ENCODE data around the gene CHD6. TPM values are rescaled to one million over a fixed set of nuclear protein-coding genes. Genes with fewer than 3 reads are reported as not detected.

The CHD6 gene
- total and polyA plus RNA-seq, 2 donors = 11.8 to 45.7 TPM

DNA sequence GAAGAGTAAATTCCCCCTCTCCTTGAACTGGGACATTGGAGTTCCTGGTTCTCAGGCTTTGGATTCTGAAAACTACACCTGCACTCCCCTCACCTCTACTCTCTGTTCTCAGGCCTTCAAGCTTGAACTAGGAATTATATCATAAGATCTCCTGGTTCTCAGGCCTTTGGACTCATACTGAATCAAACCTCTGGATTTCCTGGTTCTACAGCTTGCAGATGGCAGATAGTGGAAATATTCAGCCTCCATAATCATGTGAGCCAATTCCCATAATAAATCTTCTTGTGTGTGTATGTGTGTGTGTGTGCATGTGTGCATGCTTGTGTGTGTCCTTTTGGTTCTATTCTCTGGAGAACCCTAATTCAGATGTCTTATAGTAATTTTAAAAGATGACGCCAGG lies 12.7 kb upstream of the CHD6 start:
- Histone ChIP-seq H3K4me1 (ENCODE audit: control insufficient read depth in 2 of 2, insufficient read depth in 2 of 2, low read length in 2 of 2) (no peaks in the 10 kb centered on the region), H3K9me3 (ENCODE audit: control insufficient read depth in 2 of 2, insufficient read depth in 1 of 2, low read length in 1 of 2) (no peaks in the 10 kb centered on the region), H3K36me3 (ENCODE audit: control insufficient read depth in 2 of 2, insufficient read depth in 2 of 2, low read length in 1 of 2) (no peaks in the 10 kb centered on the region), H3K27me3 (ENCODE audit: control insufficient read depth in 2 of 2, insufficient read depth in 1 of 2, low read length in 1 of 2) (no peaks in the 10 kb centered on the region), H3K27ac (ENCODE audit: low read depth in 1 of 2, low read length in 1 of 2) (no peak overlapping the region), H3K4me3 (ENCODE audit: low read length in 2 of 2) (no peak overlapping the region)
- DNase-seq (ENCODE audit: low read depth in 6 of 9, low spot score in 9 of 9) = no peak
- 100% methylated on average over 1 of the region's 1 CpG for WGBS

DNA sequence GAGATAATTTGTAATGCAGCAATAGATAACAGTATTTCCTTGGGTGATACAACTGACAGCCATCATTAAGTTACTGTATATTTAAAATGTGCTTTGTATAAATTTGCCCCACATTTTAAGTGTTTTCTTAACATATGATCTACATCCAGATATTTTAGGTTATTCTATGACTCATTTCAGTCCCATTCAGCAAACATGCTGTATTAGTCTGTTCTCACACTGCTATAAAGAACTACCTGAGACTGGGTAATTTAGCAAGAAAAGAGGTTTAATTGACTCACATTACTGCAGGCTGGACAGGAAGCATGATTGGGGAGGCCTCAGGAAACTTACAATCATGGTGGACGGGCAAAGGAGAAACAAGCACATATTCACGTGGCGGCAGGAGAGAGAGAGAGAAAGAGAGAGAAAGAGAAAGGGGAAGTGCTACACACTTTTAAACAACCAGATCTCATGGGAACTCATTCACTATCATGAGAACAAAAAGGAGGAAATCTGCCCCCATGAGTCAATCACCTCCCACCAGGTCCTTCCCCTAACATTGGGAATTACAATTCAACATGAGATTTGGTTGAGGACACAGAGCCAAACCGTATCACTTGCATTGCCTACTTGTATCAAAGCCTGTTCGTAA lies 9.6 kb upstream of the CHD6 start:
- H3K4me3 ChIP-seq (ENCODE audit: low read length in 2 of 2) = no peak overlapping the region
- H3K9me3 ChIP-seq (ENCODE audit: control insufficient read depth in 2 of 2, insufficient read depth in 1 of 2, low read length in 1 of 2) = no peaks in the 10 kb centered on the region
- H3K27me3 ChIP-seq (ENCODE audit: control insufficient read depth in 2 of 2, insufficient read depth in 1 of 2, low read length in 1 of 2) = no peaks in the 10 kb centered on the region
- no peaks in the 10 kb centered on the region for H3K4me1 ChIP-seq (ENCODE audit: control insufficient read depth in 2 of 2, insufficient read depth in 2 of 2, low read length in 2 of 2)
- 85% methylated on average over 5 of the region's 5 CpGs for WGBS
- no peak for DNase-seq (ENCODE audit: low read depth in 6 of 9, low spot score in 9 of 9)
- no peaks in the 10 kb centered on the region for H3K36me3 ChIP-seq (ENCODE audit: control insufficient read depth in 2 of 2, insufficient read depth in 2 of 2, low read length in 1 of 2)
- H3K27ac ChIP-seq (ENCODE audit: low read depth in 1 of 2, low read length in 1 of 2) = no peak overlapping the region

DNA sequence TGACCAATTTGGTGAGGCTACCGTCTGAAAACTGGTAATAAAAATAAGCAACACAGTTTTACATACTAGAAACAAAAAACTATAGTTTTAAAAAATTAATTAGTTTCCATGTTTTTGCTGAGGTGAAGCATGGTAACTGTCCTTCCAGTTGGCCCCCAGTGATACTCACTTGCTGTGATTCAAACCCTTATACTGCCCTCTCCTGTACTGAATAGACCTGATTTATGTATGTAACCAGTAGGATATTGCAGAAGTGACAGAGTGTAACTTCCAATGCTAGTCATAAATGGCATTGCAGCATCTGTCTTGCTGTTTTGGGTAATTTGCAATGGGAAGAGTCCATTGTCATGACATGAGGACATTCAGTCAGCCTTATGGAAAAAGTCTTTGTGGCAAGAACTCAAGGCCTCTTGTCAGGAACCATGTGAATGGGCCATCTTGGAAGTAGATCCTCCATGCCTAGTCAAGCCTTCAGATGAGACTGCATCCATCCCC lies 8.9 kb upstream of the CHD6 start:
- H3K27ac ChIP-seq (ENCODE audit: low read depth in 1 of 2, low read length in 1 of 2) = no peak overlapping the region
- 96% methylated on average over 1 of the region's 1 CpG for WGBS
- no peaks in the 10 kb centered on the region for H3K4me1 ChIP-seq (ENCODE audit: control insufficient read depth in 2 of 2, insufficient read depth in 2 of 2, low read length in 2 of 2)
- no peak overlapping the region for H3K4me3 ChIP-seq (ENCODE audit: low read length in 2 of 2)
- DNase-seq (ENCODE audit: low read depth in 6 of 9, low spot score in 9 of 9) = no peak
- peaks cover 0 to 2% of the 10 kb centered on the region in 2 donors for H3K27me3 ChIP-seq (ENCODE audit: control insufficient read depth in 2 of 2, insufficient read depth in 1 of 2, low read length in 1 of 2)
- no peaks in the 10 kb centered on the region for H3K9me3 ChIP-seq (ENCODE audit: control insufficient read depth in 2 of 2, insufficient read depth in 1 of 2, low read length in 1 of 2)
- H3K36me3 ChIP-seq (ENCODE audit: control insufficient read depth in 2 of 2, insufficient read depth in 2 of 2, low read length in 1 of 2) = no peaks in the 10 kb centered on the region

DNA sequence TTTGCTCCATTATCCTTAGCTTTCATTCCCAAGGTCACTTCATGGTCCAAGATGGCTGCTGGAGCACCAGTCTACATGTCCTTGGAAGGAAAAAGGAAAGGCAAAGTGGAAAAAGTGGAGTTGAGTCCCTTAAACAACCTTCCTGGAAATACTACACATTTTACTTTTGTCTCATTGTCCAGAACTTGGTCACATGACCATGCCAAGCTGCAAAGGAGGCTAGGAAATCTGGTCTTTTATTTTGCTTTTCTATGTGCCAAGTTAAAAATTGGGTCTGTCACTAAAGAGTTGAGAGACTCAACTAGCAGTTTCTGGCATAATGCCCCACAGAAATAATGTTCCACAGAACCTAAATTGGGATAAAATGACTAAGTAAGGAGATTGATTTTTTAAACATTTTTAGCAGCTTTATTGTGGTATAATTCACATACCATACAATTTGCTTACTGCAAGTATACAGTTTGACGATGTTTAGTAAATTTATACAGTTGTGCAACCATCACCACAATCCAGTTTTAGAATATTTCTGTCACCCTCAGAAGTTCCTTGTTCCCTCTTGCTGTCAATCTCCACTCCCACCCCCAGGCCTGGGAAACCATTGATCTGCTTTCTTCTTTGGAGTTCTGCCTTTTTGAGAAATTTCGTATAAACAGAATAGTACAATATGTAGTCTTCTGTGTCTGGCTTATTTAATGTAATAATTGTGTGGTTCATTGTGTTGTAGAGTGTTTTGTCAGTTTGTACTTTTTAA lies 5.6 kb upstream of the CHD6 start:
- no peak for DNase-seq (ENCODE audit: low read depth in 6 of 9, low spot score in 9 of 9)
- WGBS = 90% methylated on average over 2 of the region's 2 CpGs
- H3K27me3 ChIP-seq (ENCODE audit: control insufficient read depth in 2 of 2, insufficient read depth in 1 of 2, low read length in 1 of 2) = peaks cover 4 to 18% of the 10 kb centered on the region in 2 donors
- no peak overlapping the region for H3K27ac ChIP-seq (ENCODE audit: low read depth in 1 of 2, low read length in 1 of 2)
- H3K4me3 ChIP-seq (ENCODE audit: low read length in 2 of 2) = no peak overlapping the region
- H3K9me3 ChIP-seq (ENCODE audit: control insufficient read depth in 2 of 2, insufficient read depth in 1 of 2, low read length in 1 of 2) = no peaks in the 10 kb centered on the region
- no peaks in the 10 kb centered on the region for H3K36me3 ChIP-seq (ENCODE audit: control insufficient read depth in 2 of 2, insufficient read depth in 2 of 2, low read length in 1 of 2)
- H3K4me1 ChIP-seq (ENCODE audit: control insufficient read depth in 2 of 2, insufficient read depth in 2 of 2, low read length in 2 of 2) = peaks cover 3 to 14% of the 10 kb centered on the region in 2 donors

DNA sequence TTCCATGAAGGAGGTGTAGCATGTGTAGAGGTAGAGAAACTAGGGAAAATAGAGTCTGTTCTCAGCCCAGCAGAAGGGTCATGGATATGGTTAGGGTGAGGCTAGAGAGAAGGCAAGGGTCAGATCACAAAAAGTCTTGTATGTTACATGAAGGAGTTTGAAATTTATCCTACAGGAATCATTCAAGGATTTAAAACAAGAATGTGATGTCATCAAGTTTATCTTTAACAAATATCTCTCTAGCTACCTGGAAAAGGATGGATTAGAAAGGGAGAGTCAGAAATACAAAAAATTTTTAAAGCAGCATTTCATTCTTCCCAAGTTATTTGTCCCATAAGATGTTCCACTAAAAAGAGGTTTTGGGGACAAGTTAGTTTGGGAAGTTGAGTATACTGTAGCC lies 4.4 kb upstream of the CHD6 start:
- Histone ChIP-seq H3K4me3 (ENCODE audit: low read length in 2 of 2) (no peak overlapping the region), H3K27ac (ENCODE audit: low read depth in 1 of 2, low read length in 1 of 2) (peak overlapping the region in 1 of 2 donors; percentile 81), H3K36me3 (ENCODE audit: control insufficient read depth in 2 of 2, insufficient read depth in 2 of 2, low read length in 1 of 2) (no peaks in the 10 kb centered on the region), H3K27me3 (ENCODE audit: control insufficient read depth in 2 of 2, insufficient read depth in 1 of 2, low read length in 1 of 2) (peaks cover 4 to 20% of the 10 kb centered on the region in 2 donors), H3K4me1 (ENCODE audit: control insufficient read depth in 2 of 2, insufficient read depth in 2 of 2, low read length in 2 of 2) (peaks cover 4 to 16% of the 10 kb centered on the region in 2 donors), H3K9me3 (ENCODE audit: control insufficient read depth in 2 of 2, insufficient read depth in 1 of 2, low read length in 1 of 2) (no peaks in the 10 kb centered on the region)
- DNase-seq (ENCODE audit: low read depth in 6 of 9, low spot score in 9 of 9) = no peak

DNA sequence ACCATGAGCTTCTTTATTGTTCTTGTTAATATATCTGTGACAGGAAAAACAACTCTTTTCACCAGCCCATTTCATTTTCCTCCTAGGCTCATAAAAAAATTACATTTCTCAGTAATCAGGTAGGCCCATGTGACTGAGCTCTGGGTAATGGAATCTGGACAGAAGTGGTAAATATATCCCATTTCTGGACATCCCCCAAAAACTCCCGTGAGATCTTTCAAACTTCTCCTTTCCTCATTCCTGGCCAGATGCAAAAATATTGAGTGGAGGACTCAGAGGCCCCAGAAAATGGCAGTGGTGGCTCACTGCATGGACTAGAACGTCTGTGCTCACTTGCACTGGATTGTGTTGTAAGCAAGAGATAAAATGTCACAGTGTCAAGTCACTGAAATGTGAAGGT lies 3.8 kb upstream of the CHD6 start:
- Histone ChIP-seq H3K9me3 (ENCODE audit: control insufficient read depth in 2 of 2, insufficient read depth in 1 of 2, low read length in 1 of 2) (no peaks in the 10 kb centered on the region), H3K27me3 (ENCODE audit: control insufficient read depth in 2 of 2, insufficient read depth in 1 of 2, low read length in 1 of 2) (peaks cover 4 to 20% of the 10 kb centered on the region in 2 donors), H3K27ac (ENCODE audit: low read depth in 1 of 2, low read length in 1 of 2) (peak overlapping the region in 1 of 2 donors; percentile 81), H3K4me1 (ENCODE audit: control insufficient read depth in 2 of 2, insufficient read depth in 2 of 2, low read length in 2 of 2) (peaks cover 7 to 22% of the 10 kb centered on the region in 2 donors), H3K4me3 (ENCODE audit: low read length in 2 of 2) (no peak overlapping the region), H3K36me3 (ENCODE audit: control insufficient read depth in 2 of 2, insufficient read depth in 2 of 2, low read length in 1 of 2) (no peaks in the 10 kb centered on the region)
- 75% methylated on average over 2 of the region's 2 CpGs for WGBS
- DNase-seq (ENCODE audit: low read depth in 6 of 9, low spot score in 9 of 9) = no peak

- Histone ChIP-seq H3K4me1 (ENCODE audit: control insufficient read depth in 2 of 2, insufficient read depth in 2 of 2, low read length in 2 of 2) (peaks cover 12 to 22% of the 10 kb centered on the region in 2 donors), H3K9me3 (ENCODE audit: control insufficient read depth in 2 of 2, insufficient read depth in 1 of 2, low read length in 1 of 2) (no peaks in the 10 kb centered on the region), H3K27ac (ENCODE audit: low read depth in 1 of 2, low read length in 1 of 2) (peak overlapping the region in 1 of 2 donors; percentile 76), H3K4me3 (ENCODE audit: low read length in 2 of 2) (no peak overlapping the region), H3K27me3 (ENCODE audit: control insufficient read depth in 2 of 2, insufficient read depth in 1 of 2, low read length in 1 of 2) (peaks cover 4 to 20% of the 10 kb centered on the region in 2 donors), H3K36me3 (ENCODE audit: control insufficient read depth in 2 of 2, insufficient read depth in 2 of 2, low read length in 1 of 2) (no peaks in the 10 kb centered on the region)
- 90% methylated on average over 1 of the region's 1 CpG for WGBS
- no peak for DNase-seq (ENCODE audit: low read depth in 6 of 9, low spot score in 9 of 9)
Observed at GRCh38 chr20:41621421-41621820, 3.2 kb upstream of the CHD6 start.

DNA sequence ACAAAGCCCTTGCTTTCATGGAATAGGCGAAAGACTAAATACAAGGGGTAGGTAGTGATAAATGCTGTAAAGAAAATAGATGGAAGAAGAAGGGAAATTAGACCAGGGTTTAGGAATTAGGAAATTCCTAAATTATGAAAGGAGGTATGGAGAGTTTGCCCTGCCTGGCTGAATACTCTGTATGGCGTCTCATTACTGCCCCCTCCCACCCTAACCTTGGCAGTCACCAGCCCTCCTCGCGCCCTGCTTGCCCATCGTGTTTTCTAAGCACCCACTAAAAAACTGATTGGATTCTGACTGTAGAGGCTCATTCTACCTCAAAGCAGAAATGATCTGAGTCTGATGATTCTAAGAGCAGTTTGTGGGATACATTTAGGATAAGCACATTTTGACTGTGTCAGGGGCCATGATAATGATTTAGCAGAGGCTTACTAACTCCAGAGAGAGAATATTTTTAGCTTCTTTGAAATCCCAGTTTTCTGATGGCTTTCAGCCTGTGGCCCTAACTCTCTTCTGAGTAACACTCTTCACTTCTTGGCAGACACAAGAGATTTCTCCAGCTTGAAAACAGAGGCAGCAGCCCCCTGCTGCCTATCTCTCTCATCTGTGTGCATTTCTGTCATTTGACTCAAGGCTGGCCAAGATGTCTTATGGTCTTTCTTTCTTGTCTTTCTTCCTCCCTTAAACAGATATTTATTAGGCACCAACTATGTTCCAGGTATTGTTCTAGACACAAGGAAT lies 1.4 kb upstream of the CHD6 start:
- no peaks in the 10 kb centered on the region for H3K36me3 ChIP-seq (ENCODE audit: control insufficient read depth in 2 of 2, insufficient read depth in 2 of 2, low read length in 1 of 2)
- H3K27me3 ChIP-seq (ENCODE audit: control insufficient read depth in 2 of 2, insufficient read depth in 1 of 2, low read length in 1 of 2) = peaks cover 4 to 20% of the 10 kb centered on the region in 2 donors
- no peaks in the 10 kb centered on the region for H3K9me3 ChIP-seq (ENCODE audit: control insufficient read depth in 2 of 2, insufficient read depth in 1 of 2, low read length in 1 of 2)
- H3K4me1 ChIP-seq (ENCODE audit: control insufficient read depth in 2 of 2, insufficient read depth in 2 of 2, low read length in 2 of 2) = peaks cover 14 to 22% of the 10 kb centered on the region in 2 donors
- no peak overlapping the region for H3K4me3 ChIP-seq (ENCODE audit: low read length in 2 of 2)
- WGBS = 90% methylated on average over 5 of the region's 5 CpGs
- H3K27ac ChIP-seq (ENCODE audit: low read depth in 1 of 2, low read length in 1 of 2) = peak overlapping the region; percentile 27 to 37
- no peak for DNase-seq (ENCODE audit: low read depth in 6 of 9, low spot score in 9 of 9)

DNA sequence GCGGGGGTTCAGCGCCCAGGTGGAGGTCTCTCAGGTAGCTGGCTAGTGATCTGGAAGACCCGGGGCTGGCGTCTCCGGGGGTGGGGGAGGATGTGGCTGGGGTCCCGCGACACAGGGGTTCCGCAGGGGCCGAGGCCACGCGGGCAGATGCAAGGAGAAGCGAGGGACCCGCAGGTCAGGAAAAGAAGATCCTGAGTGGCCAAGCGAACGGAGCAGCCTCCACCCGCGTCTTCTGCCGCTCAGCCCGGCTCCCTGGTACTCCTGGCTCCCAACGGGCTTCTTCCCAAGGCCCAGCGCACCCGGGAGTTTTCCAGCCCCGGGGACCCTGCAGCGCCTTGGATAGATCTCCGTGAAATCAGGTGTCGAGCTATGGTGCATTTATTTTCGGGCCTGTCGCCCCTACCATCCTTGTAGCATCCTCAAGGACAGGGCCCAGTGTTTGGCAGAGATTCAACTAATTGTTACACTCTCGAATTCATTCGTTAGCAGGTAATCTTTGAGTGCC lies 682 bp upstream of the CHD6 start:
- peak overlapping the region; percentile 42 to 100 for H3K4me3 ChIP-seq (ENCODE audit: low read length in 2 of 2)
- peak overlapping the region; percentile 25 to 53 for H3K27ac ChIP-seq (ENCODE audit: low read depth in 1 of 2, low read length in 1 of 2)
- no peaks in the 10 kb centered on the region for H3K36me3 ChIP-seq (ENCODE audit: control insufficient read depth in 2 of 2, insufficient read depth in 2 of 2, low read length in 1 of 2)
- no peak for DNase-seq (ENCODE audit: low read depth in 6 of 9, low spot score in 9 of 9)
- no peaks in the 10 kb centered on the region for H3K9me3 ChIP-seq (ENCODE audit: control insufficient read depth in 2 of 2, insufficient read depth in 1 of 2, low read length in 1 of 2)
- H3K4me1 ChIP-seq (ENCODE audit: control insufficient read depth in 2 of 2, insufficient read depth in 2 of 2, low read length in 2 of 2) = peaks cover 14 to 22% of the 10 kb centered on the region in 2 donors
- 9% methylated on average over 30 of the region's 30 CpGs for WGBS
- H3K27me3 ChIP-seq (ENCODE audit: control insufficient read depth in 2 of 2, insufficient read depth in 1 of 2, low read length in 1 of 2) = peaks cover 4 to 20% of the 10 kb centered on the region in 2 donors
